ENCODE results near the gene RPL13.

Gene RPL13

DNA sequence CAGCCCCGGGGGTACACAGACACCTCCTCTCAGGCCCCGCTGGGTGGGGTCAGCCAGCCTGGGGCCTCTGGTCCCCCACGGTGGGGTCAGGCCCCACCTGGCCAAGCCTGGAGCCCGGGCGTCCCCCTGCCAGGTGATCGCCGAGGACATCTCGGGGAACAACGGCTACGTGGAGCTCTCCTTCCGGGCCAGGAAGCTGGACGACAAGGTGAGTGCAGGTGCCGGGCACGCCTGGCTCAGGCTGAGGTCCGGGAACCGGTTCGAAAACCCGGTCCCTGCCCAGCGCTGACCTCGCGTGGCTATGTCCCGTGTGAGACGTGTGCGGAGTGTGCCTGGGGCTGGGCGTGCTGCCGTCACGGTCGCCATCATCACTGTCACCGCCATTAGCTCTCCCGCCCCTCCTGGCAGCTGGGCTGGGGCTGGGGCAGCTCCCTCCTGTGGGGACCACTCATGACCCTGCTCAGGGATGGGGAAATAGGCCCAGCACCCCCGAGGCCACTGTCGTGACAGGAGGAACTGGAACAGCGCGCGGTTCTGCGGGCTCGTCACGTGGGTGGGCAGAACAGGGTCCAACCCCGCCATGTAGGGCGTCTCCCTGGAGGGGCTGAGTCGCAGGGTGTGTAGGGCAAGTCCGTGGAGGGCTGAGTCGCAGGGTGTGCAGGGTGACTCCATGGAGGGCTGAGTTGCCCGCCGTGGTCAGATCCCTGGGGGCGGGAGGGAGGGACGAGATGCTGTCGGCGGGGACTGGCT is 23.6 kb downstream of the RPL13 start:
- no peak overlapping the region for H2AFZ ChIP-seq (ENCODE audit: low read depth, low read length, severe bottlenecking)
- no peak overlapping the region for H3K4me2 ChIP-seq (ENCODE audit: low read depth, low read length, poor library complexity, severe bottlenecking)
- no peak overlapping the region for H3K4me3 ChIP-seq (ENCODE audit: insufficient read depth, low read length, poor library complexity, severe bottlenecking)
- H4K20me1 ChIP-seq (ENCODE audit: low read depth, low read length): no peaks in the 10 kb centered on the region
- no peaks in the 10 kb centered on the region for H3K27me3 ChIP-seq (ENCODE audit: low read length)
- no peaks in the 10 kb centered on the region for H3K9me3 ChIP-seq (ENCODE audit: insufficient read depth, low read length)
- no peak overlapping the region for H3K9ac ChIP-seq (ENCODE audit: low read length)
- H3F3A ChIP-seq (ENCODE audit: insufficient read depth): no peaks in the 10 kb centered on the region
- H3K9me2 ChIP-seq (replicated peaks; ENCODE audit: insufficient read depth, low read length): no peaks in the 10 kb centered on the region
- H3K27ac ChIP-seq (ENCODE audit: low read depth, low read length): no peak overlapping the region
- no peaks in the 10 kb centered on the region for H3K36me3 ChIP-seq (ENCODE audit: low read length)
- no peak for TF ChIP-seq EZH2phosphoT487 (conservative IDR thresholded peaks at IDR 0.05; ENCODE audit: low read length)
- TF ChIP-seq, protein P1, sequence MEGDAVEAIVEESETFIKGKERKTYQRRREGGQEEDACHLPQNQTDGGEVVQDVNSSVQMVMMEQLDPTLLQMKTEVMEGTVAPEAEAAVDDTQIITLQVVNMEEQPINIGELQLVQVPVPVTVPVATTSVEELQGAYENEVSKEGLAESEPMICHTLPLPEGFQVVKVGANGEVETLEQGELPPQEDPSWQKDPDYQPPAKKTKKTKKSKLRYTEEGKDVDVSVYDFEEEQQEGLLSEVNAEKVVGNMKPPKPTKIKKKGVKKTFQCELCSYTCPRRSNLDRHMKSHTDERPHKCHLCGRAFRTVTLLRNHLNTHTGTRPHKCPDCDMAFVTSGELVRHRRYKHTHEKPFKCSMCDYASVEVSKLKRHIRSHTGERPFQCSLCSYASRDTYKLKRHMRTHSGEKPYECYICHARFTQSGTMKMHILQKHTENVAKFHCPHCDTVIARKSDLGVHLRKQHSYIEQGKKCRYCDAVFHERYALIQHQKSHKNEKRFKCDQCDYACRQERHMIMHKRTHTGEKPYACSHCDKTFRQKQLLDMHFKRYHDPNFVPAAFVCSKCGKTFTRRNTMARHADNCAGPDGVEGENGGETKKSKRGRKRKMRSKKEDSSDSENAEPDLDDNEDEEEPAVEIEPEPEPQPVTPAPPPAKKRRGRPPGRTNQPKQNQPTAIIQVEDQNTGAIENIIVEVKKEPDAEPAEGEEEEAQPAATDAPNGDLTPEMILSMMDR (IDR thresholded peaks at IDR 0.05; ENCODE audit: insufficient read depth, low read length, poor library complexity, severe bottlenecking): no peak
- no peaks in the 10 kb centered on the region for H3K79me2 ChIP-seq (ENCODE audit: insufficient read depth, low read length)

DNA sequence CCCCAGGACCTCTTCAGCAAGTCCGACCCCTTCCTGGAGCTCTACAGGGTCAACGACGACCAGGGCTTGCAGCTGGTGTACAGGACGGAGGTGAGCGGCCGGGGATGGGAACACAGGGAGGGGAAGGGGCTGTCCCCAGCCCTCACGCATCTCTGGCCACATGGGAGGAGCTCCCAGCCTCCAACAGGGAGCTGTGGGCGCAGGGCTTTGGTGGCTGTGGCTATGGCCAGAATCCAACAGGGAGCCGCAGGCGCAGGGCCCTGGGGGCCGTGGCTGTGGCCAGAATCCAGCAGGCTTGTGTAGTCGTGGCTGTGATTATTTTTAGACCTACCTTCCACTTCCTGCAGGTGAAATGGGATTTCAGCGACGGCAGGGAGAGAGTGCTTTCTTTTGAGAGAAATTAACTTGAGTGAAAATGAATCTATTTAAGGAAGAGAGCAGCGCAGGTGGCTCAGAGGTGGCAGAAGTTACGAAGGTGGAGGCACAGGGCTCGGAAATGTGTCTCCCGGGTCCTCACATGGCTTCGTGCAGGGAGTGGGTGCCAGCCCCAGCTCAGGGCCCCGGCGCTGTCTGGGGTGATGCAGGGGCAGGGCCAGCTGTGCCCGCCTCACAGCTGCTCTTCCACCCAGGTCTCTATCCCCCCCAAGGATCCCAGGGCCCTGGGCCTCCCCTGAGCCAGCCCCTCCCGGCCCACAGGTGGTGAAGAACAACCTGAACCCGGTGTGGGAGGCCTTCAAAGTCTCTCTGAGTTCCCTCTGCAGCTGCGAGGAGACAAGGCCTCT is 24.5 kb downstream of the RPL13 start:
- no peak overlapping the region for H2AFZ ChIP-seq (ENCODE audit: low read depth, low read length, severe bottlenecking)
- H4K20me1 ChIP-seq (ENCODE audit: low read depth, low read length): no peaks in the 10 kb centered on the region
- H3F3A ChIP-seq (ENCODE audit: insufficient read depth): no peaks in the 10 kb centered on the region
- no peaks in the 10 kb centered on the region for H3K36me3 ChIP-seq (ENCODE audit: low read length)
- H3K79me2 ChIP-seq (ENCODE audit: insufficient read depth, low read length): no peaks in the 10 kb centered on the region
- TF ChIP-seq, protein P1 (IDR thresholded peaks at IDR 0.05; ENCODE audit: insufficient read depth, low read length, poor library complexity, severe bottlenecking): no peak
- no peak for TF ChIP-seq EZH2phosphoT487 (conservative IDR thresholded peaks at IDR 0.05; ENCODE audit: low read length)
- H3K9me3 ChIP-seq (ENCODE audit: insufficient read depth, low read length): no peaks in the 10 kb centered on the region
- H3K27ac ChIP-seq (ENCODE audit: low read depth, low read length): no peak overlapping the region
- H3K27me3 ChIP-seq (ENCODE audit: low read length): no peaks in the 10 kb centered on the region
- no peaks in the 10 kb centered on the region for H3K9me2 ChIP-seq (replicated peaks; ENCODE audit: insufficient read depth, low read length)
- H3K4me3 ChIP-seq (ENCODE audit: insufficient read depth, low read length, poor library complexity, severe bottlenecking): no peak overlapping the region
- no peak overlapping the region for H3K4me2 ChIP-seq (ENCODE audit: low read depth, low read length, poor library complexity, severe bottlenecking)
- H3K9ac ChIP-seq (ENCODE audit: low read length): no peak overlapping the region

DNA sequence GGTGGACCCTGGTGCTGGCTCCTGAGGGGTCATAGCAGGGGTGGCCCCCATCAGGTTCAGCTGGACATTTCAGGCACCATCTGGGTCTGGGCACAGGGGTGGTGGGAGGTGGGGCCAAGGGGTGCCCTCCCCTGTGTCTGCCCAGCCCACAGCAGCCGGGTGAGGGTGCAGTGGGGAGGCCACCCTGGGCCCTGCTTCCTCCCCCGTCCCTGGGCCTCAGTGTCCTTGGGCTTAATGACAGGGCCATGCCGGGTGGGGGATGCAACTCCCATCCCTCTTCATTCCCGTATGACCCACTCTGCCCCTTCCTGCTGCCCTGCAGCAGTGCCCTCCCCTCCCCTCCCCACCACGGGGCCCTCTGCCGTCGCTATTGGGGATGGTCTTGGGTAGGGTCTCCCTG is 25.7 kb downstream of the RPL13 start:
- H3K4me3 ChIP-seq (ENCODE audit: insufficient read depth, low read length, poor library complexity, severe bottlenecking): no peak overlapping the region
- no peak overlapping the region for H3K4me2 ChIP-seq (ENCODE audit: low read depth, low read length, poor library complexity, severe bottlenecking)
- no peaks in the 10 kb centered on the region for H3F3A ChIP-seq (ENCODE audit: insufficient read depth)
- no peaks in the 10 kb centered on the region for H3K9me3 ChIP-seq (ENCODE audit: insufficient read depth, low read length)
- H4K20me1 ChIP-seq (ENCODE audit: low read depth, low read length): no peaks in the 10 kb centered on the region
- H3K36me3 ChIP-seq (ENCODE audit: low read length): no peaks in the 10 kb centered on the region
- H2AFZ ChIP-seq (ENCODE audit: low read depth, low read length, severe bottlenecking): no peak overlapping the region
- no peaks in the 10 kb centered on the region for H3K27me3 ChIP-seq (ENCODE audit: low read length)
- no peaks in the 10 kb centered on the region for H3K9me2 ChIP-seq (replicated peaks; ENCODE audit: insufficient read depth, low read length)
- H3K27ac ChIP-seq (ENCODE audit: low read depth, low read length): no peak overlapping the region
- no peaks in the 10 kb centered on the region for H3K79me2 ChIP-seq (ENCODE audit: insufficient read depth, low read length)
- TF ChIP-seq, protein P1 (IDR thresholded peaks at IDR 0.05; ENCODE audit: insufficient read depth, low read length, poor library complexity, severe bottlenecking): no peak
- no peak for TF ChIP-seq EZH2phosphoT487 (conservative IDR thresholded peaks at IDR 0.05; ENCODE audit: low read length)
- no peak overlapping the region for H3K9ac ChIP-seq (ENCODE audit: low read length)

Data from SU-DHL-6 (cell line).